IMR-90 (cell line): ENCODE data around the gene DIP2B. TPM values are rescaled to one million over a fixed set of nuclear protein-coding genes. Genes with fewer than 3 reads are reported as not detected.

Source experiments
- ATAC-seq: fragments of 200-7000 bp; cut with Tn5 transposase; 2 replicates; pipeline ENCODE4 v1.9.1; 2020; ENCODE audit warnings: low read depth, mild to moderate bottlenecking, moderate library complexity
- BruUV-seq: library from RNA; stranded (reverse); fragments of 400-500 nt; replicated peaks from 2 replicates; lab custom pipeline; 2021; lab: Mats Ljungman, UMichigan
- CTCF ChIA-PET: fragments of 300-600 bp; formaldehyde crosslinking; extraction: SDS; loops from one replicate; lab custom pipeline; 2021; ENCODE audit warnings: antibody characterized with exemption; lab: Yijun Ruan, JAX
- POLR2A ChIA-PET: fragments of 300-600 bp; sonication (Branson Sonifier 250); formaldehyde crosslinking; loops from one replicate; lab custom pipeline; 2022; ENCODE audit warnings: antibody characterized with exemption; ENCODE audit not compliant: unreplicated experiment; lab: Charles Lee
- DNase-seq: peaks from one replicate; pipeline ENCODE4 v3.0.0; 2013
- H2AFZ ChIP-seq: replicated peaks from 2 replicates; pipeline ENCODE3; 2013; ENCODE audit warnings: low read length, mild to moderate bottlenecking; ENCODE audit not compliant: poor library complexity
- H2AK5ac ChIP-seq: 2 replicates; pipeline ENCODE4 v1.6.1; 2013; ENCODE audit warnings: low read depth, low read length, inconsistent platforms
- H2AK9ac ChIP-seq: replicated peaks from 2 replicates; pipeline ENCODE3; 2013; ENCODE audit warnings: mild to moderate bottlenecking, low read depth, low read length, moderate library complexity; ENCODE audit not compliant: poor library complexity
- H2BK120ac ChIP-seq: 2 replicates; pipeline ENCODE4 v1.6.1; 2013; ENCODE audit warnings: low read depth, low read length, inconsistent platforms
- H2BK15ac ChIP-seq: 3 replicates; pipeline ENCODE4 v1.6.1; 2013; ENCODE audit warnings: low read depth, low read length, inconsistent platforms
- H2BK20ac ChIP-seq: 2 replicates; pipeline ENCODE4 v1.6.1; 2013; ENCODE audit warnings: low read depth, mild to moderate bottlenecking, inconsistent platforms, low read length, moderate library complexity
- H2BK5ac ChIP-seq: 2 replicates; pipeline ENCODE4 v1.6.1; 2013; ENCODE audit warnings: mild to moderate bottlenecking, low read depth, low read length, inconsistent platforms; ENCODE audit not compliant: poor library complexity, severe bottlenecking
- H3K14ac ChIP-seq: replicated peaks from 2 replicates; pipeline ENCODE4 v1.6.1; 2013; ENCODE audit warnings: low read depth, low read length, inconsistent platforms
- H3K18ac ChIP-seq: 2 replicates; pipeline ENCODE4 v1.6.1; 2013; ENCODE audit warnings: low read depth, low read length, control low read depth
- H3K23ac ChIP-seq: 2 replicates; pipeline ENCODE4 v1.6.1; 2013; ENCODE audit warnings: low read depth, low read length, inconsistent platforms
- H3K27ac ChIP-seq: 2 replicates; pipeline ENCODE4 v1.5.1; 2013; ENCODE audit warnings: mild to moderate bottlenecking, control low read depth, low read length; ENCODE audit not compliant: insufficient read depth
- H3K27me3 ChIP-seq: 2 replicates; pipeline ENCODE4 v1.6.1; 2013; ENCODE audit warnings: low read length; ENCODE audit not compliant: control insufficient read depth, insufficient read depth
- H3K36me3 ChIP-seq: 2 replicates; pipeline ENCODE4 v1.6.1; 2013; ENCODE audit warnings: low read length, mixed read lengths; ENCODE audit not compliant: control insufficient read depth, insufficient read depth
- H3K4ac ChIP-seq: 2 replicates; pipeline ENCODE4 v1.6.1; 2013; ENCODE audit warnings: low read depth, low read length, inconsistent platforms
- H3K4me1 ChIP-seq: 2 replicates; pipeline ENCODE4 v1.6.1; 2013; ENCODE audit warnings: low read length, mixed read lengths; ENCODE audit not compliant: control insufficient read depth, insufficient read depth
- H3K4me2 ChIP-seq: 2 replicates; pipeline ENCODE4 v1.6.1; 2013; ENCODE audit warnings: low read depth, mild to moderate bottlenecking, control low read depth, low read length, moderate library complexity
- H3K4me3 ChIP-seq: 2 replicates; pipeline ENCODE4 v1.5.1; 2013; ENCODE audit warnings: low read depth, mild to moderate bottlenecking, control low read depth, low read length, moderate library complexity; ENCODE audit not compliant: insufficient read depth
- H3K56ac ChIP-seq: 2 replicates; pipeline ENCODE4 v1.6.1; 2013; ENCODE audit warnings: low read length, inconsistent platforms; ENCODE audit not compliant: insufficient read depth; ENCODE audit errors: extremely low read depth
- H3K79me1 ChIP-seq, 2 experiments: 2 replicates each; pipeline ENCODE4 v1.6.1; 2013; ENCODE audit warnings: low read length in 2 of 2, inconsistent platforms in 1 of 2, low read depth in 1 of 2
- H3K9ac ChIP-seq: 2 replicates; pipeline ENCODE4 v1.6.1; 2013; ENCODE audit warnings: low read depth, low read length, control low read depth
- H3K9me1 ChIP-seq: 2 replicates; pipeline ENCODE4 v1.6.1; 2013; ENCODE audit warnings: low read length, inconsistent platforms; ENCODE audit not compliant: insufficient read depth
- H3K9me3 ChIP-seq: 2 replicates; pipeline ENCODE4 v1.6.1; 2013; ENCODE audit warnings: low read length; ENCODE audit not compliant: control insufficient read depth, insufficient read depth
- H4K20me1 ChIP-seq: 2 replicates; pipeline ENCODE4 v1.6.1; 2013; ENCODE audit warnings: low read length, inconsistent platforms; ENCODE audit not compliant: insufficient read depth
- H4K5ac ChIP-seq: 2 replicates; pipeline ENCODE4 v1.6.1; 2013; ENCODE audit warnings: mild to moderate bottlenecking, low read depth, low read length, control low read depth
- H4K8ac ChIP-seq, 2 experiments: 2 replicates each; pipeline ENCODE4 v1.6.1; 2013; ENCODE audit warnings: low read depth in 2 of 2, low read length in 2 of 2, control low read depth in 1 of 2, inconsistent platforms in 1 of 2
- H4K91ac ChIP-seq: 2 replicates; pipeline ENCODE4 v1.6.1; 2013; ENCODE audit warnings: low read depth, low read length, inconsistent platforms; ENCODE audit not compliant: insufficient read depth
- BHLHE40 ChIP-seq: fragments of 150-350 bp; IDR thresholded peaks from 2 replicates; pipeline ENCODE4 v1.6.1; 2016; ENCODE audit warnings: mild to moderate bottlenecking, low read depth, low read length
- MAFK ChIP-seq: IDR thresholded peaks from 2 replicates; pipeline ENCODE4 v1.6.1; 2012; ENCODE audit warnings: low read depth, low read length, improper control_type of control experiment
- MAZ ChIP-seq: IDR thresholded peaks from 2 replicates; pipeline ENCODE4 v1.6.1; 2012; ENCODE audit warnings: low read depth, mild to moderate bottlenecking, low read length, improper control_type of control experiment, moderate library complexity, borderline replicate concordance
- NFE2L2 ChIP-seq: fragments of 150-350 bp; IDR thresholded peaks from 2 replicates; pipeline ENCODE4 v1.6.1; 2016; ENCODE audit warnings: low read depth, mild to moderate bottlenecking, low read length
- RAD21 ChIP-seq: IDR thresholded peaks from 2 replicates; pipeline ENCODE4 v1.6.1; 2012; ENCODE audit warnings: low read length, improper control_type of control experiment
- RFX5 ChIP-seq: IDR thresholded peaks from 2 replicates; pipeline ENCODE4 v1.8.0; 2012; ENCODE audit warnings: low read depth, mild to moderate bottlenecking, low read length, moderate library complexity
- WGBS, 2 experiments: methylation state at CpG; one replicate each; pipeline versions ENCODE4 v1.1.5 to v1.1.7; 2013; ENCODE audit warnings: missing lambda C conversion rate in 2 of 2; ENCODE audit not compliant: insufficient read length in 1 of 2; ENCODE audit errors: extremely low coverage in 2 of 2; 5-methylcytosine and 5-hydroxymethylcytosine counted together
- dilution Hi-C: fragments of 300-500 bp; cut with HindIII; formaldehyde crosslinking; loops from one replicate; pipeline ENCODE4 v1.14.3; 2018; ENCODE audit warnings: low sequenced_read_pairs; ENCODE audit not compliant: unreplicated experiment
- in situ Hi-C: fragments of 300-500 bp; cut with MboI; formaldehyde crosslinking; loops from 3 replicates; pipeline ENCODE4 v1.14.3; 2019; ENCODE audit warnings: low sequenced_read_pairs, inconsistent platforms, mixed read lengths
- intact Hi-C: fragments of 100-400 bp; cut with micrococcal nuclease; formaldehyde crosslinking; loops from 2 replicates; pipeline ENCODE4 v1.10.0; 2022
- polyA plus RNA-seq, 3 experiments: library from polyadenylated mRNA; depleted of rRNA; stranded (reverse); fragments of >200 nt; gene quantifications; 2 replicates each; pipeline ENCODE4 v1.2.3, GENCODE V29; 2012; ENCODE audit warnings: low replicate concordance in 1 of 3
- total RNA-seq: library from RNA; depleted of rRNA; stranded (reverse); fragments of >200 nt; gene quantifications from 2 replicates; pipeline ENCODE4 v1.2.3, GENCODE V29; 2012
- TF ChIP-seq, protein P1 (sequence below): fragments of 150-350 bp; IDR thresholded peaks from 2 replicates; pipeline ENCODE4 v1.6.1; 2017; ENCODE audit warnings: mild to moderate bottlenecking, antibody characterized with exemption, low read length, low read depth
- TF ChIP-seq, protein P2 (sequence below): conservative IDR thresholded peaks from 2 replicates; pipeline ENCODE4 v1.5.1; 2012; ENCODE audit warnings: mild to moderate bottlenecking, low read depth, low read length, improper control_type of control experiment

The DIP2B gene
- total and polyA plus RNA-seq, 2 of the 4 experiments (the other 2 are of a cell fraction) = 7.7 to 12.9 TPM

GRCh38 chr12:50686976-50687375 lies 182.2 kb downstream of the DIP2B start:
- Histone ChIP-seq H3K9me1 (no peaks in the 10 kb centered on the region), H2BK120ac (no peak overlapping the region), H3K27me3 (no peaks in the 10 kb centered on the region), H3K23ac (no peak overlapping the region), H3K36me3 (peaks cover 8% of the 10 kb centered on the region), H2AK9ac (no peak overlapping the region), H4K5ac (no peak overlapping the region), H3K4me2 (no peak overlapping the region), H3K9me3 (no peaks in the 10 kb centered on the region), H4K20me1 (no peaks in the 10 kb centered on the region), H3K4me1 (no peaks in the 10 kb centered on the region), H3K4me3 (no peak overlapping the region), H4K8ac (no peak overlapping the region), H2AFZ (no peak overlapping the region), H3K27ac (no peak overlapping the region), H2BK20ac (no peak overlapping the region), H3K79me1 (no peaks in the 10 kb centered on the region), H2BK5ac (no peak overlapping the region), H3K56ac (no peak overlapping the region), H3K9ac (no peak overlapping the region), H3K4ac (no peak overlapping the region), H2AK5ac (no peak overlapping the region), H4K91ac (no peak overlapping the region), H3K18ac (no peak overlapping the region), H2BK15ac (no peak overlapping the region), H3K14ac (no peak overlapping the region)
- WGBS, 2 experiments = 67% methylated on average over 1 of the region's 2 CpGs; no CpG with 5 or more reads in 1 of the 2 experiments
- ChIA-PET CTCF (no interaction called here), POLR2A (no interaction called here)
- in situ Hi-C loops = no loop called here
- no peak for ATAC-seq
- intact Hi-C loops = no loop called here
- DNase-seq = no peak
- dilution Hi-C loops = no loop called here
- TF ChIP-seq, protein P1, sequence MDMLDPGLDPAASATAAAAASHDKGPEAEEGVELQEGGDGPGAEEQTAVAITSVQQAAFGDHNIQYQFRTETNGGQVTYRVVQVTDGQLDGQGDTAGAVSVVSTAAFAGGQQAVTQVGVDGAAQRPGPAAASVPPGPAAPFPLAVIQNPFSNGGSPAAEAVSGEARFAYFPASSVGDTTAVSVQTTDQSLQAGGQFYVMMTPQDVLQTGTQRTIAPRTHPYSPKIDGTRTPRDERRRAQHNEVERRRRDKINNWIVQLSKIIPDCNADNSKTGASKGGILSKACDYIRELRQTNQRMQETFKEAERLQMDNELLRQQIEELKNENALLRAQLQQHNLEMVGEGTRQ = no peak
- TF ChIP-seq NFE2L2 (no peak), MAZ (no peak), RFX5 (no peak), MAFK (no peak), BHLHE40 (no peak), RAD21 (no peak)
- TF ChIP-seq, protein P2, sequence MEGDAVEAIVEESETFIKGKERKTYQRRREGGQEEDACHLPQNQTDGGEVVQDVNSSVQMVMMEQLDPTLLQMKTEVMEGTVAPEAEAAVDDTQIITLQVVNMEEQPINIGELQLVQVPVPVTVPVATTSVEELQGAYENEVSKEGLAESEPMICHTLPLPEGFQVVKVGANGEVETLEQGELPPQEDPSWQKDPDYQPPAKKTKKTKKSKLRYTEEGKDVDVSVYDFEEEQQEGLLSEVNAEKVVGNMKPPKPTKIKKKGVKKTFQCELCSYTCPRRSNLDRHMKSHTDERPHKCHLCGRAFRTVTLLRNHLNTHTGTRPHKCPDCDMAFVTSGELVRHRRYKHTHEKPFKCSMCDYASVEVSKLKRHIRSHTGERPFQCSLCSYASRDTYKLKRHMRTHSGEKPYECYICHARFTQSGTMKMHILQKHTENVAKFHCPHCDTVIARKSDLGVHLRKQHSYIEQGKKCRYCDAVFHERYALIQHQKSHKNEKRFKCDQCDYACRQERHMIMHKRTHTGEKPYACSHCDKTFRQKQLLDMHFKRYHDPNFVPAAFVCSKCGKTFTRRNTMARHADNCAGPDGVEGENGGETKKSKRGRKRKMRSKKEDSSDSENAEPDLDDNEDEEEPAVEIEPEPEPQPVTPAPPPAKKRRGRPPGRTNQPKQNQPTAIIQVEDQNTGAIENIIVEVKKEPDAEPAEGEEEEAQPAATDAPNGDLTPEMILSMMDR = no peak
- BruUV-seq = no TSS peak
